ENCODE measurements around the gene SDCBP2.

Gene SDCBP2

GRCh38 chr20:1373036-1373435, 44.1 kb upstream of the SDCBP2 start:
- no peak overlapping the region for H3K27ac ChIP-seq (ENCODE audit: insufficient read depth, low read length, poor library complexity, severe bottlenecking)
- no peaks in the 10 kb centered on the region for H3K4me1 ChIP-seq (ENCODE audit: control insufficient read depth, insufficient read depth, low read length, poor library complexity, severe bottlenecking)
- H3K27me3 ChIP-seq (replicated peaks; ENCODE audit: control insufficient read depth, insufficient read depth, low read length, poor library complexity, severe bottlenecking): no peaks in the 10 kb centered on the region
- no peak for DNase-seq
- no peak overlapping the region for H3K4me3 ChIP-seq (ENCODE audit: insufficient read depth, low read depth, low read length, poor library complexity, severe bottlenecking)
- no peaks in the 10 kb centered on the region for H3K9me3 ChIP-seq (ENCODE audit: control insufficient read depth, low read length)
- H3K36me3 ChIP-seq (ENCODE audit: control insufficient read depth, insufficient read depth, low read length): peaks cover 38% of the 10 kb centered on the region

GRCh38 chr20:1371830-1372539, 43.0 kb upstream of the SDCBP2 start:
- Histone ChIP-seq H3K9me3 (ENCODE audit: control insufficient read depth, low read length) (no peaks in the 10 kb centered on the region), H3K27ac (ENCODE audit: insufficient read depth, low read length, poor library complexity, severe bottlenecking) (no peak overlapping the region), H3K4me1 (ENCODE audit: control insufficient read depth, insufficient read depth, low read length, poor library complexity, severe bottlenecking) (no peaks in the 10 kb centered on the region), H3K4me3 (ENCODE audit: insufficient read depth, low read depth, low read length, poor library complexity, severe bottlenecking) (no peak overlapping the region), H3K27me3 (replicated peaks; ENCODE audit: control insufficient read depth, insufficient read depth, low read length, poor library complexity, severe bottlenecking) (no peaks in the 10 kb centered on the region), H3K36me3 (ENCODE audit: control insufficient read depth, insufficient read depth, low read length) (peaks cover 45% of the 10 kb centered on the region)
- DNase-seq: no peak

GRCh38 chr20:1371202-1371782, 42.4 kb upstream of the SDCBP2 start:
- Histone ChIP-seq H3K36me3 (ENCODE audit: control insufficient read depth, insufficient read depth, low read length) (peaks cover 45% of the 10 kb centered on the region), H3K9me3 (ENCODE audit: control insufficient read depth, low read length) (no peaks in the 10 kb centered on the region), H3K4me3 (ENCODE audit: insufficient read depth, low read depth, low read length, poor library complexity, severe bottlenecking) (no peak overlapping the region), H3K27ac (ENCODE audit: insufficient read depth, low read length, poor library complexity, severe bottlenecking) (no peak overlapping the region), H3K27me3 (replicated peaks; ENCODE audit: control insufficient read depth, insufficient read depth, low read length, poor library complexity, severe bottlenecking) (no peaks in the 10 kb centered on the region), H3K4me1 (ENCODE audit: control insufficient read depth, insufficient read depth, low read length, poor library complexity, severe bottlenecking) (no peaks in the 10 kb centered on the region)
- no peak for DNase-seq

GRCh38 chr20:1370548-1371110, 41.7 kb upstream of the SDCBP2 start:
- H3K9me3 ChIP-seq (ENCODE audit: control insufficient read depth, low read length): no peaks in the 10 kb centered on the region
- H3K27ac ChIP-seq (ENCODE audit: insufficient read depth, low read length, poor library complexity, severe bottlenecking): no peak overlapping the region
- no peak for DNase-seq
- H3K4me3 ChIP-seq (ENCODE audit: insufficient read depth, low read depth, low read length, poor library complexity, severe bottlenecking): no peak overlapping the region
- peaks cover 45% of the 10 kb centered on the region for H3K36me3 ChIP-seq (ENCODE audit: control insufficient read depth, insufficient read depth, low read length)
- no peaks in the 10 kb centered on the region for H3K27me3 ChIP-seq (replicated peaks; ENCODE audit: control insufficient read depth, insufficient read depth, low read length, poor library complexity, severe bottlenecking)
- H3K4me1 ChIP-seq (ENCODE audit: control insufficient read depth, insufficient read depth, low read length, poor library complexity, severe bottlenecking): no peaks in the 10 kb centered on the region

GRCh38 chr20:1369970-1370369, 41.0 kb upstream of the SDCBP2 start:
- H3K27ac ChIP-seq (ENCODE audit: insufficient read depth, low read length, poor library complexity, severe bottlenecking): no peak overlapping the region
- H3K36me3 ChIP-seq (ENCODE audit: control insufficient read depth, insufficient read depth, low read length): peaks cover 43% of the 10 kb centered on the region

GRCh38 chr20:1368448-1369199, 39.7 kb upstream of the SDCBP2 start:
- no peak overlapping the region for H3K4me3 ChIP-seq (ENCODE audit: insufficient read depth, low read depth, low read length, poor library complexity, severe bottlenecking)
- H3K36me3 ChIP-seq (ENCODE audit: control insufficient read depth, insufficient read depth, low read length): peaks cover 30% of the 10 kb centered on the region
- H3K27me3 ChIP-seq (replicated peaks; ENCODE audit: control insufficient read depth, insufficient read depth, low read length, poor library complexity, severe bottlenecking): no peaks in the 10 kb centered on the region
- no peak overlapping the region for H3K27ac ChIP-seq (ENCODE audit: insufficient read depth, low read length, poor library complexity, severe bottlenecking)
- H3K9me3 ChIP-seq (ENCODE audit: control insufficient read depth, low read length): no peaks in the 10 kb centered on the region
- DNase-seq: no peak
- peaks cover 15% of the 10 kb centered on the region for H3K4me1 ChIP-seq (ENCODE audit: control insufficient read depth, insufficient read depth, low read length, poor library complexity, severe bottlenecking)

More at GRCh38 chr20:1369970-1370369, 41.0 kb upstream of the SDCBP2 start:
- Histone ChIP-seq H3K27me3 (replicated peaks; ENCODE audit: control insufficient read depth, insufficient read depth, low read length, poor library complexity, severe bottlenecking) (no peaks in the 10 kb centered on the region), H3K4me3 (ENCODE audit: insufficient read depth, low read depth, low read length, poor library complexity, severe bottlenecking) (no peak overlapping the region), H3K9me3 (ENCODE audit: control insufficient read depth, low read length) (no peaks in the 10 kb centered on the region), H3K4me1 (ENCODE audit: control insufficient read depth, insufficient read depth, low read length, poor library complexity, severe bottlenecking) (peaks cover 2% of the 10 kb centered on the region)
- DNase-seq: no peak

GRCh38 chr20:1367479-1367878, 38.5 kb upstream of the SDCBP2 start:
- peaks cover 21% of the 10 kb centered on the region for H3K4me1 ChIP-seq (ENCODE audit: control insufficient read depth, insufficient read depth, low read length, poor library complexity, severe bottlenecking)

GRCh38 chr20:1364106-1364505, 35.2 kb upstream of the SDCBP2 start:
- Histone ChIP-seq H3K4me1 (ENCODE audit: control insufficient read depth, insufficient read depth, low read length, poor library complexity, severe bottlenecking) (peaks cover 21% of the 10 kb centered on the region), H3K27ac (ENCODE audit: insufficient read depth, low read length, poor library complexity, severe bottlenecking) (no peak overlapping the region), H3K27me3 (replicated peaks; ENCODE audit: control insufficient read depth, insufficient read depth, low read length, poor library complexity, severe bottlenecking) (no peaks in the 10 kb centered on the region), H3K36me3 (ENCODE audit: control insufficient read depth, insufficient read depth, low read length) (peaks cover 9% of the 10 kb centered on the region), H3K4me3 (ENCODE audit: insufficient read depth, low read depth, low read length, poor library complexity, severe bottlenecking) (no peak overlapping the region), H3K9me3 (ENCODE audit: control insufficient read depth, low read length) (no peaks in the 10 kb centered on the region)
- no peak for DNase-seq

More at GRCh38 chr20:1367479-1367878, 38.5 kb upstream of the SDCBP2 start:
- Histone ChIP-seq H3K4me3 (ENCODE audit: insufficient read depth, low read depth, low read length, poor library complexity, severe bottlenecking) (no peak overlapping the region), H3K27ac (ENCODE audit: insufficient read depth, low read length, poor library complexity, severe bottlenecking) (no peak overlapping the region), H3K27me3 (replicated peaks; ENCODE audit: control insufficient read depth, insufficient read depth, low read length, poor library complexity, severe bottlenecking) (no peaks in the 10 kb centered on the region), H3K9me3 (ENCODE audit: control insufficient read depth, low read length) (no peaks in the 10 kb centered on the region), H3K36me3 (ENCODE audit: control insufficient read depth, insufficient read depth, low read length) (peaks cover 29% of the 10 kb centered on the region)
- no peak for DNase-seq

- Histone ChIP-seq H3K9me3 (ENCODE audit: control insufficient read depth, low read length) (no peaks in the 10 kb centered on the region), H3K4me3 (ENCODE audit: insufficient read depth, low read depth, low read length, poor library complexity, severe bottlenecking) (no peak overlapping the region), H3K4me1 (ENCODE audit: control insufficient read depth, insufficient read depth, low read length, poor library complexity, severe bottlenecking) (peaks cover 21% of the 10 kb centered on the region), H3K27me3 (replicated peaks; ENCODE audit: control insufficient read depth, insufficient read depth, low read length, poor library complexity, severe bottlenecking) (no peaks in the 10 kb centered on the region), H3K27ac (ENCODE audit: insufficient read depth, low read length, poor library complexity, severe bottlenecking) (no peak overlapping the region), H3K36me3 (ENCODE audit: control insufficient read depth, insufficient read depth, low read length) (peaks cover 9% of the 10 kb centered on the region)
- no peak for DNase-seq
Measured at GRCh38 chr20:1363522-1363921, 34.6 kb upstream of the SDCBP2 start.

GRCh38 chr20:1362484-1362883, 33.5 kb upstream of the SDCBP2 start:
- Histone ChIP-seq H3K4me1 (ENCODE audit: control insufficient read depth, insufficient read depth, low read length, poor library complexity, severe bottlenecking) (peaks cover 21% of the 10 kb centered on the region), H3K27ac (ENCODE audit: insufficient read depth, low read length, poor library complexity, severe bottlenecking) (no peak overlapping the region), H3K27me3 (replicated peaks; ENCODE audit: control insufficient read depth, insufficient read depth, low read length, poor library complexity, severe bottlenecking) (no peaks in the 10 kb centered on the region), H3K9me3 (ENCODE audit: control insufficient read depth, low read length) (no peaks in the 10 kb centered on the region), H3K36me3 (ENCODE audit: control insufficient read depth, insufficient read depth, low read length) (peaks cover 8% of the 10 kb centered on the region), H3K4me3 (ENCODE audit: insufficient read depth, low read depth, low read length, poor library complexity, severe bottlenecking) (no peak overlapping the region)
- no peak for DNase-seq
